Measurements from ENCODE around the gene SPEG. TPM values are rescaled to one million over a fixed set of nuclear protein-coding genes. Genes with fewer than 3 reads are reported as not detected.

Gene SPEG
- total RNA-seq, 2 donors from 2014 or later = 82.2 to 90.8 TPM

GRCh38 chr2:219478916-219479315, 44.3 kb downstream of the SPEG start:
- peaks cover 0 to 45% of the 10 kb centered on the region in 2 donors for H3K4me1 ChIP-seq
- H3K27me3 ChIP-seq = no peaks in the 10 kb centered on the region
- H3K27ac ChIP-seq = no peak overlapping the region
- H3K9me3 ChIP-seq = no peaks in the 10 kb centered on the region
- no peak overlapping the region for H3K4me3 ChIP-seq
- no peak for TF ChIP-seq CTCF (IDR thresholded peaks at IDR 0.05)
- no peak for DNase-seq (ENCODE audit: low spot score)
- H3K36me3 ChIP-seq = peaks cover 52% of the 10 kb centered on the region

DNA sequence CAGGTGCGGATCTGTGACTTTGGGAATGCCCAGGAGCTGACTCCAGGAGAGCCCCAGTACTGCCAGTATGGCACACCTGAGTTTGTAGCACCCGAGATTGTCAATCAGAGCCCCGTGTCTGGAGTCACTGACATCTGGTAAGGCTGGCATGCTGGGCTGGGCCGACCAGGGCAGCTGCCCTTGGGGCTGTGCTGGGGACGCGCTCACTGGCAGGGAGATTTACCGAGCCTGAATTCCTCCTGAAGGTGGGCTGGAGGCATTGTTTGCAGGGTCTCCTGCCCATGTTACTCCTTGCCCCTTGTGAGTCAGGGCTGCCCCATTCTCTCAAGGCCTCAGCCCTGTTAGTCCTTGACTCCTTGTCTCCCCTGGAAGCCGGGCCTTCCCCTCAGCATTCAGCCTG, 45.4 kb downstream of the SPEG start:
- peaks cover 0 to 53% of the 10 kb centered on the region in 2 donors for H3K4me1 ChIP-seq
- H3K9me3 ChIP-seq = no peaks in the 10 kb centered on the region
- H3K4me3 ChIP-seq = no peak overlapping the region
- DNase-seq (ENCODE audit: low spot score) = no peak
- H3K27me3 ChIP-seq = no peaks in the 10 kb centered on the region
- TF ChIP-seq CTCF (IDR thresholded peaks at IDR 0.05) = no peak
- H3K27ac ChIP-seq = no peak overlapping the region
- peaks cover 50% of the 10 kb centered on the region for H3K36me3 ChIP-seq

DNA sequence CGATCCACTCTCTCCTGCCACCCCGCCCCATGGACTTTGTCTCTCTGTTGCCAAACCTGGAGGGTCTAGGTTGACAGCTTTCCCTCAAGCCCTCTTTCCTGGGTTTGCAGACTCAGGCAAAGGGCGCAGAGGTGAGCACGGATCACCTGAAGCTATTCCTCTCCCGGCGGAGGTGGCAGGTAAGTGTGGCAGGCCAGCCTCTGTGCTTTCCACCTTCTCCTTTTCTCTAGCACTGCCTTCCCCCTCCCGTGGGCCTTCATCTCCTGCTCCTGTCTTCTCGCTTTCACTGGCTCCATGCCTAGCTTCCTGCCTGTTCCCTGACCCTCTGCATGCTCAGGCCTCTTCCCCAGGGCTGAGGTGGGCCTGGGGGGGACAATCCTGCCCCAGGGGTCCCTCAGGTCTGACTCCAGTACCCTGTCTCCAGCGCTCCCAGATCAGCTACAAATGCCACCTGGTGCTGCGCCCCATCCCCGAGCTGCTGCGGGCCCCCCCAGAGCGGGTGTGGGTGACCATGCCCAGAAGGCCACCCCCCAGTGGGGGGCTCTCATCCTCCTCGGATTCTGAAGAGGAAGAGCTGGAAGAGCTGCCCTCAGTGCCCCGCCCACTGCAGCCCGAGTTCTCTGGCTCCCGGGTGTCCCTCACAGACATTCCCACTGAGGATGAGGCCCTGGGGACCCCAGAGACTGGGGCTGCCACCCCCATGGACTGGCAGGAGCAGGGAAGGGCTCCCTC, 48.2 kb downstream of the SPEG start:
- no peaks in the 10 kb centered on the region for H3K9me3 ChIP-seq
- H3K27ac ChIP-seq = peak overlapping the region in 1 of 2 donors; percentile 51
- peaks cover 0 to 29% of the 10 kb centered on the region in 2 donors for H3K4me1 ChIP-seq
- no peak for DNase-seq (ENCODE audit: low spot score)
- H3K4me3 ChIP-seq = no peak overlapping the region
- peaks cover 52% of the 10 kb centered on the region for H3K36me3 ChIP-seq
- no peaks in the 10 kb centered on the region for H3K27me3 ChIP-seq
- no peak for TF ChIP-seq CTCF (IDR thresholded peaks at IDR 0.05)

DNA sequence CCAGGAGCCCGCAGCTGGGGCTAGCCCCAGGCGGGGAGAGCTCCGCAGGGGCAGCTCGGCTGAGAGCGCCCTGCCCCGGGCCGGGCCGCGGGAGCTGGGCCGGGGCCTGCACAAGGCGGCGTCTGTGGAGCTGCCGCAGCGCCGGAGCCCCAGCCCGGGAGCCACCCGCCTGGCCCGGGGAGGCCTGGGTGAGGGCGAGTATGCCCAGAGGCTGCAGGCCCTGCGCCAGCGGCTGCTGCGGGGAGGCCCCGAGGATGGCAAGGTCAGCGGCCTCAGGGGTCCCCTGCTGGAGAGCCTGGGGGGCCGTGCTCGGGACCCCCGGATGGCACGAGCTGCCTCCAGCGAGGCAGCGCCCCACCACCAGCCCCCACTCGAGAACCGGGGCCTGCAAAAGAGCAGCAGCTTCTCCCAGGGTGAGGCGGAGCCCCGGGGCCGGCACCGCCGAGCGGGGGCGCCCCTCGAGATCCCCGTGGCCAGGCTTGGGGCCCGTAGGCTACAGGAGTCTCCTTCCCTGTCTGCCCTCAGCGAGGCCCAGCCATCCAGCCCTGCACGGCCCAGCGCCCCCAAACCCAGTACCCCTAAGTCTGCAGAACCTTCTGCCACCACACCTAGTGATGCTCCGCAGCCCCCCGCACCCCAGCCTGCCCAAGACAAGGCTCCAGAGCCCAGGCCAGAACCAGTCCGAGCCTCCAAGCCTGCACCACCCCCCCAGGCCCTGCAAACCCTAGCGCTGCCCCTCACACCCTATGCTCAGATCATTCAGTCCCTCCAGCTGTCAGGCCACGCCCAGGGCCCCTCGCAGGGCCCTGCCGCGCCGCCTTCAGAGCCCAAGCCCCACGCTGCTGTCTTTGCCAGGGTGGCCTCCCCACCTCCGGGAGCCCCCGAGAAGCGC, 49.1 kb downstream of the SPEG start:
- DNase-seq (ENCODE audit: low spot score) = no peak
- Histone ChIP-seq H3K4me3 (peak overlapping the region in 1 of 2 donors; percentile 35), H3K36me3 (peaks cover 51% of the 10 kb centered on the region), H3K27ac (peak overlapping the region; percentile 51 to 56), H3K4me1 (peaks cover 0 to 25% of the 10 kb centered on the region in 2 donors), H3K27me3 (no peaks in the 10 kb centered on the region), H3K9me3 (no peaks in the 10 kb centered on the region)
- TF ChIP-seq CTCF (IDR thresholded peaks at IDR 0.05) = no peak

DNA sequence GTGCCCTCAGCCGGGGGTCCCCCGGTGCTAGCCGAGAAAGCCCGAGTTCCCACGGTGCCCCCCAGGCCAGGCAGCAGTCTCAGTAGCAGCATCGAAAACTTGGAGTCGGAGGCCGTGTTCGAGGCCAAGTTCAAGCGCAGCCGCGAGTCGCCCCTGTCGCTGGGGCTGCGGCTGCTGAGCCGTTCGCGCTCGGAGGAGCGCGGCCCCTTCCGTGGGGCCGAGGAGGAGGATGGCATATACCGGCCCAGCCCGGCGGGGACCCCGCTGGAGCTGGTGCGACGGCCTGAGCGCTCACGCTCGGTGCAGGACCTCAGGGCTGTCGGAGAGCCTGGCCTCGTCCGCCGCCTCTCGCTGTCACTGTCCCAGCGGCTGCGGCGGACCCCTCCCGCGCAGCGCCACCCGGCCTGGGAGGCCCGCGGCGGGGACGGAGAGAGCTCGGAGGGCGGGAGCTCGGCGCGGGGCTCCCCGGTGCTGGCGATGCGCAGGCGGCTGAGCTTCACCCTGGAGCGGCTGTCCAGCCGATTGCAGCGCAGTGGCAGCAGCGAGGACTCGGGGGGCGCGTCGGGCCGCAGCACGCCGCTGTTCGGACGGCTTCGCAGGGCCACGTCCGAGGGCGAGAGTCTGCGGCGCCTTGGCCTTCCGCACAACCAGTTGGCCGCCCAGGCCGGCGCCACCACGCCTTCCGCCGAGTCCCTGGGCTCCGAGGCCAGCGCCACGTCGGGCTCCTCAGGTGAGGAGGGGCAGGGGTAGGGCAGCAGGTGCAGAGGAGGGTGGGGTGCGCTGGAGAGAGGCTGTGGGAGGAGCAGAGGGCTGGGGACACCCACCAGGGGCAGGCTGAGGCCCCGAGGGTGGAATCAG, 49.9 kb downstream of the SPEG start:
- no peak for TF ChIP-seq CTCF (IDR thresholded peaks at IDR 0.05)
- H3K27ac ChIP-seq = peak overlapping the region; percentile 51 to 56
- H3K9me3 ChIP-seq = no peaks in the 10 kb centered on the region
- peaks cover 0 to 25% of the 10 kb centered on the region in 2 donors for H3K4me1 ChIP-seq
- no peak for DNase-seq (ENCODE audit: low spot score)
- no peaks in the 10 kb centered on the region for H3K27me3 ChIP-seq
- H3K36me3 ChIP-seq = peaks cover 47% of the 10 kb centered on the region
- peak overlapping the region in 1 of 2 donors; percentile 35 for H3K4me3 ChIP-seq

All from right atrium auricular region (tissue), 2 donors.